ENCODE measurements around the gene ANO1. TPM values are rescaled to one million over a fixed set of nuclear protein-coding genes. Genes with fewer than 3 reads are reported as not detected.

The ANO1 gene
- total and polyA plus RNA-seq, 4 donors: 7.8 to 64.8 (median 32.2) TPM

DNA sequence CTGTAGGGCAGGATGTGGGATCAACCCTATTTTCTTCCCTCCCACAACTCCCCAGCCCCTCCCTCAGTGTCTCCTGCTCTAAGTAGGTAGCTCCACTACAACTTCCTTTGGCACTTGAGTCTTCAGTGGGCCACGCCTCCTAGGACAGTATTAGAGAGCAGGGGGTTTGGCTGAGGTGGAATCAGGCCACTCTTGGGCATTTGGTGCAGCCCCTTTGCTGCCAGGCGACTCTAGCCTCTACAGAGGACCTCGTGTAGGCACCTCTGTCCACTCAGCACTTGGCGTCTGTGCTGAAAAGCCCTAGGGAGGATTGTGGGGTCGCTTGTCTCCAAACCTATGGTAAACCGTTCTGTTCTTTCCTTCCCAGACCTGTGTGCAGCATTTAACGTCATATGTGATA, 127.6 kb downstream of the ANO1 start (continued):
- TF ChIP-seq HNF4A (conservative IDR thresholded peaks at IDR 0.05) (no peak), YY1 (IDR thresholded peaks at IDR 0.05) (no peak), FOXA1 (IDR thresholded peaks at IDR 0.05) (no peak), JUND (IDR thresholded peaks at IDR 0.05) (no peak)

DNA sequence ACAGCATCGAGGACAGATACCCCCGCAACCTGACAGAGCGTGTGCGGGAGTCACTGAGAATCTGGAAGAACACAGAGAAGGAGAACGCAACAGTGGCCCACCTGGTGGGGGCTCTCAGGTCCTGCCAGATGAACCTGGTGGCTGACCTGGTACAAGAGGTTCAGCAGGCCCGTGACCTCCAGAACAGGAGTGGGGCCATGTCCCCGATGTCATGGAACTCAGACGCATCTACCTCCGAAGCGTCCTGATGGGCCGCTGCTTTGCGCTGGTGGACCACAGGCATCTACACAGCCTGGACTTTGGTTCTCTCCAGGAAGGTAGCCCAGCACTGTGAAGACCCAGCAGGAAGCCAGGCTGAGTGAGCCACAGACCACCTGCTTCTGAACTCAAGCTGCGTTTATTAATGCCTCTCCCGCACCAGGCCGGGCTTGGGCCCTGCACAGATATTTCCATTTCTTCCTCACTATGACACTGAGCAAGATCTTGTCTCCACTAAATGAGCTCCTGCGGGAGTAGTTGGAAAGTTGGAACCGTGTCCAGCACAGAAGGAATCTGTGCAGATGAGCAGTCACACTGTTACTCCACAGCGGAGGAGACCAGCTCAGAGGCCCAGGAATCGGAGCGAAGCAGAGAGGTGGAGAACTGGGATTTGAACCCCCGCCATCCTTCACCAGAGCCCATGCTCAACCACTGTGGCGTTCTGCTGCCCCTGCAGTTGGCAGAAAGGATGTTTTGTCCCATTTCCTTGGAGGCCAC, 128.3 kb downstream of the ANO1 start:
- TF ChIP-seq EGR1 (IDR thresholded peaks at IDR 0.05; ENCODE audit: low read depth in 2 of 2) (no peak), SP1 (IDR thresholded peaks at IDR 0.05) (no peak), CTCF (IDR thresholded peaks at IDR 0.05; ENCODE audit: low read depth, low read length, missing input control) (no peak), TAF1 (conservative IDR thresholded peaks at IDR 0.05) (no peak), GABPA (IDR thresholded peaks at IDR 0.05 in 1 of 2, conservative IDR thresholded peaks at IDR 0.05 in 1 of 2) (no peak), REST (IDR thresholded peaks at IDR 0.05) (no peak), FOXA1 (IDR thresholded peaks at IDR 0.05) (no peak), YY1 (IDR thresholded peaks at IDR 0.05) (no peak), FOXA2 (IDR thresholded peaks at IDR 0.05) (no peak), MAX (IDR thresholded peaks at IDR 0.05) (no peak)
- H3K36me3 ChIP-seq (ENCODE audit: control insufficient read depth in 4 of 4, insufficient read depth in 3 of 4, low read depth in 1 of 4, low read length in 3 of 4): peaks cover 0 to 17% (median 11%) of the 10 kb centered on the region in 4 donors
- H3K9ac ChIP-seq (ENCODE audit: low read depth in 1 of 2, low read length in 2 of 2): no peak overlapping the region
- H3K27me3 ChIP-seq (ENCODE audit: control insufficient read depth in 4 of 4, insufficient read depth in 4 of 4, low read length in 3 of 4): no peaks in the 10 kb centered on the region
- no peaks in the 10 kb centered on the region for H3K9me3 ChIP-seq (ENCODE audit: control insufficient read depth in 4 of 4, low read length in 3 of 4)
- H3K4me3 ChIP-seq (ENCODE audit: low read depth in 1 of 3, low read length in 3 of 3): no peak overlapping the region
- whole genome bisulfite sequencing: 96% methylated on average over 22 of the region's 22 CpGs
- no peak overlapping the region for H3K27ac ChIP-seq (ENCODE audit: low read depth in 1 of 2, low read length in 2 of 2)
- DNase-seq (ENCODE audit: low spot score): no peak
- H3K4me1 ChIP-seq (ENCODE audit: control insufficient read depth in 4 of 4, insufficient read depth in 4 of 4, low read length in 3 of 4): peaks cover 4 to 30% (median 14%) of the 10 kb centered on the region in 4 donors

DNA sequence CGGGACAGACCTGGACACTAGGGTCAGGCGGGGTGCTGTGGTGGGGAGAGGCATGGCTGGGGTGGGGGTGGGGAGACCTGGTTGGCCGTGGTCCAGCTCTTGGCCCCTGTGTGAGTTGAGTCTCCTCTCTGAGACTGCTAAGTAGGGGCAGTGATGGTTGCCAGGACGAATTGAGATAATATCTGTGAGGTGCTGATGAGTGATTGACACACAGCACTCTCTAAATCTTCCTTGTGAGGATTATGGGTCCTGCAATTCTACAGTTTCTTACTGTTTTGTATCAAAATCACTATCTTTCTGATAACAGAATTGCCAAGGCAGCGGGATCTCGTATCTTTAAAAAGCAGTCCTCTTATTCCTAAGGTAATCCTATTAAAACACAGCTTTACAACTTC, 128.9 kb downstream of the ANO1 start:
- Histone ChIP-seq H3K27ac (ENCODE audit: low read depth in 1 of 2, low read length in 2 of 2) (no peak overlapping the region), H3K9me3 (ENCODE audit: control insufficient read depth in 4 of 4, low read length in 3 of 4) (no peaks in the 10 kb centered on the region), H3K4me1 (ENCODE audit: control insufficient read depth in 4 of 4, insufficient read depth in 4 of 4, low read length in 3 of 4) (peaks cover 4 to 30% (median 14%) of the 10 kb centered on the region in 4 donors), H3K9ac (ENCODE audit: low read depth in 1 of 2, low read length in 2 of 2) (no peak overlapping the region), H3K27me3 (ENCODE audit: control insufficient read depth in 4 of 4, insufficient read depth in 4 of 4, low read length in 3 of 4) (no peaks in the 10 kb centered on the region), H3K36me3 (ENCODE audit: control insufficient read depth in 4 of 4, insufficient read depth in 3 of 4, low read depth in 1 of 4, low read length in 3 of 4) (peaks cover 0 to 17% (median 11%) of the 10 kb centered on the region in 4 donors), H3K4me3 (ENCODE audit: low read depth in 1 of 3, low read length in 3 of 3) (no peak overlapping the region)
- WGBS: 82% methylated on average over 6 of the region's 6 CpGs
- no peak for TF ChIP-seq REST (IDR thresholded peaks at IDR 0.05)
- no peak for TF ChIP-seq ATF3 (IDR thresholded peaks at IDR 0.05)
- no peak for TF ChIP-seq CTCF (IDR thresholded peaks at IDR 0.05; ENCODE audit: low read depth, low read length, missing input control)
- TF ChIP-seq FOXA1 (IDR thresholded peaks at IDR 0.05): no peak
- DNase-seq (ENCODE audit: low spot score): no peak

All from liver (tissue), 9 donors.